Esophagus (tissue), 2 donors: ENCODE data around the gene SCN9A. TPM values are rescaled to one million over a fixed set of nuclear protein-coding genes. Genes with fewer than 3 reads are reported as not detected.
A peak's percentile ranks its signal among the peaks of the same experiment; 100 is the strongest.

Experiments used
- H3K27ac ChIP-seq, 2 donors: one replicate each; pipeline ENCODE4 v1.5.1; 2013; ENCODE audit warnings: low read depth in 2 of 2, mild to moderate bottlenecking in 2 of 2, inconsistent platforms in 1 of 2, low read length in 1 of 2, moderate library complexity in 1 of 2
- H3K27me3 ChIP-seq, 2 donors: one replicate each; pipeline ENCODE4 v1.6.1; 2013; ENCODE audit warnings: low read length in 2 of 2, control low read depth in 1 of 2, mild to moderate bottlenecking in 1 of 2; ENCODE audit not compliant: insufficient read depth in 2 of 2, control insufficient read depth in 1 of 2
- H3K36me3 ChIP-seq, 2 donors: one replicate each; pipeline ENCODE4 v1.6.1; 2013; ENCODE audit warnings: low read length in 1 of 2; ENCODE audit not compliant: control insufficient read depth in 2 of 2, insufficient read depth in 2 of 2
- H3K4me1 ChIP-seq, 2 donors: one replicate each; pipeline ENCODE4 v1.6.1; 2013; ENCODE audit warnings: low read length in 1 of 2; ENCODE audit not compliant: control insufficient read depth in 2 of 2, insufficient read depth in 2 of 2
- H3K4me3 ChIP-seq, 2 donors: one replicate each; pipeline ENCODE4 v1.5.1; 2013; ENCODE audit warnings: low read length in 2 of 2, mild to moderate bottlenecking in 2 of 2, low read depth in 1 of 2, moderate library complexity in 1 of 2
- H3K9me3 ChIP-seq, 2 donors: one replicate each; pipeline ENCODE4 v1.6.1; 2013; ENCODE audit warnings: mild to moderate bottlenecking in 2 of 2, low read depth in 1 of 2, low read length in 1 of 2, moderate library complexity in 1 of 2; ENCODE audit not compliant: control insufficient read depth in 2 of 2, insufficient read depth in 1 of 2
- WGBS, 2 donors: extraction: QIAGEN DNeasy Blood & Tissue Kit; methylation state at CpG; one replicate each; pipeline ENCODE4 v1.1.7; 2013; 5-methylcytosine and 5-hydroxymethylcytosine counted together
- polyA plus RNA-seq, 2 donors: library from polyadenylated mRNA; stranded (reverse); fragments of 200-250 nt; gene quantifications; one replicate each; pipeline ENCODE4 v1.2.3, GENCODE V29; 2013
- donor health status: healthy with polysubstance abuse.
- donor health status: Bipolar disorder and iron deficiency.

The SCN9A gene
- polyA plus RNA-seq, 2 donors: 0.10 to 0.12 TPM

DNA sequence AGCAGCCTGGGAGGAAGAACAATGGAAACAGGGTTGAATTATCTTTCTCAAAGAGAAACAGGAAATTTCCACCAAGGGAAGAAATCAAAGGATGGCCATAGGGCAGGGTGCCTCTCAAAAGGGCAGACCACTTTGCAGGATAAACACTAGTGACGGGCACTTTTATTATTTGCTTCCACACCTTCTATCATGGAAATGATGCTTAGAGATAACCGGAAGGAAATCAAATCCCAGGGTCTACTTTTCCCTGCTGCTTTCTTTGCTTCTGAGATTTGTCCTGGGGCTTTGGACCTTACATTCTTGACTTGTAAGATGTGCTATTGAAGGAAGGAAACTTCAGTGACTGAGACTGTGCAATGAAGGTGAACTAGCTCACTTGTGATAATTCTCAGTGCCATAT is 1.1 kb upstream of the SCN9A start:
- H3K4me3 ChIP-seq: no peak overlapping the region

DNA sequence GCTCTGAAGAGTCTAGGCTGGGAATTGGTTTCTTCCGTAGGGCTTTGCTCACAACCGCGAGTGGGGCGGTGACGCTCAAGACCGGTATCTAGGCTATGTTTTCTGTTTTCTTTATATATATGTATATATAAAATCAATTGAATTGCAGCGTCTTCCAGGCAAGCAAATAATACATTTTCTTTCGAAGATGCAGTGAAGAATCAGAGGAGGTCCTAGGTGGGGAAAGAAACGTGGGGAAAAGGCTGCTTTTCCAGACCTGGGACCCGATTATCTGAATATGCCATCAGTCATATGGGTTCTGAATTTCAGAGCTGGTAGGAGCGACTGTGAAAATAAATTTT is 714 bp upstream of the SCN9A start:
- H3K36me3 ChIP-seq: no peaks in the 10 kb centered on the region
- H3K4me3 ChIP-seq: peak overlapping the region; percentile 51 to 57
- H3K27me3 ChIP-seq: no peaks in the 10 kb centered on the region
- no peaks in the 10 kb centered on the region for H3K9me3 ChIP-seq
- H3K4me1 ChIP-seq: peaks cover 3 to 6% of the 10 kb centered on the region in 2 donors
- 7% methylated on average over 11 of the region's 11 CpGs for WGBS, 2 donors
- peak overlapping the region; percentile 2 to 40 for H3K27ac ChIP-seq

More for the DNA sequence above, 1.1 kb upstream of the SCN9A start:
- H3K27ac ChIP-seq: no peak overlapping the region
- H3K36me3 ChIP-seq: no peaks in the 10 kb centered on the region
- 61 to 69% methylated on average over 2 of the region's 2 CpGs for WGBS, 2 donors
- no peaks in the 10 kb centered on the region for H3K27me3 ChIP-seq
- H3K4me1 ChIP-seq: peaks cover 3 to 6% of the 10 kb centered on the region in 2 donors
- H3K9me3 ChIP-seq: no peaks in the 10 kb centered on the region

- no peak overlapping the region for H3K27ac ChIP-seq
Observed at GRCh38 chr2:166375195-166375735, 479 bp downstream of the SCN9A start.

GRCh38 chr2:166373951-166374350 is 1.8 kb downstream of the SCN9A start:
- Histone ChIP-seq H3K27me3 (no peaks in the 10 kb centered on the region), H3K27ac (no peak overlapping the region), H3K36me3 (no peaks in the 10 kb centered on the region), H3K4me1 (peaks cover 3 to 6% of the 10 kb centered on the region in 2 donors), H3K9me3 (no peaks in the 10 kb centered on the region), H3K4me3 (no peak overlapping the region)

More at GRCh38 chr2:166375195-166375735, 479 bp downstream of the SCN9A start:
- WGBS, 2 donors: 1% methylated on average over 17 of the region's 17 CpGs
- Histone ChIP-seq H3K27me3 (no peaks in the 10 kb centered on the region), H3K4me1 (peaks cover 3 to 6% of the 10 kb centered on the region in 2 donors), H3K4me3 (peak overlapping the region; percentile 51 to 57), H3K36me3 (no peaks in the 10 kb centered on the region), H3K9me3 (no peaks in the 10 kb centered on the region)

- H3K4me1 ChIP-seq: peaks cover 3 to 6% of the 10 kb centered on the region in 2 donors
- H3K9me3 ChIP-seq: no peaks in the 10 kb centered on the region
- no peaks in the 10 kb centered on the region for H3K27me3 ChIP-seq
- no peak overlapping the region for H3K27ac ChIP-seq
- H3K36me3 ChIP-seq: no peaks in the 10 kb centered on the region
- H3K4me3 ChIP-seq: no peak overlapping the region
Observed at GRCh38 chr2:166373539-166373938, 2.2 kb downstream of the SCN9A start.

DNA sequence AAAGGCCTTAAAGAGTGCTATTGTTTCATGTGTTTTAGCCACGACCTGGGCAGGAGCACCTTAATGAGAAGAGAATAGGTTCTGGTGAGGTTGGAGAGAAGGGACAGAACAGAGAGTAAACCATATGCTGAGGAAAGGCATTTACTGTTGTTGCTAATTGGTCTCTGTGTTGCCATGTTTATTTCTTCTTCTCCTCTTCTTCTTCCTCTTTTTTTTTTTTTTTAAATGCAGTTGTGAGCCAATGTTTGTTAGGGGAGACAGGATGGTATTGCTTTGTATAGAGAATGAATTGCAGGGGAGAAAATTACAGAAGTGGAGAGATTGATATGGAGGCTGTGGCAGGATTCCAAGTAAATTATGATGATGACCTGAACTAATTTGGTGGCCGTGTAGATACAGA is 2.6 kb downstream of the SCN9A start:
- H3K27me3 ChIP-seq: no peaks in the 10 kb centered on the region

GRCh38 chr2:166372046-166372445 is 3.7 kb downstream of the SCN9A start:
- Histone ChIP-seq H3K27ac (no peak overlapping the region), H3K36me3 (no peaks in the 10 kb centered on the region), H3K4me3 (no peak overlapping the region), H3K4me1 (peaks cover 3 to 6% of the 10 kb centered on the region in 2 donors), H3K9me3 (no peaks in the 10 kb centered on the region), H3K27me3 (no peaks in the 10 kb centered on the region)
- 65 to 73% methylated on average over 2 of the region's 2 CpGs for WGBS, 2 donors

More for the DNA sequence above, 2.6 kb downstream of the SCN9A start:
- no peaks in the 10 kb centered on the region for H3K36me3 ChIP-seq
- H3K9me3 ChIP-seq: no peaks in the 10 kb centered on the region
- peaks cover 3 to 6% of the 10 kb centered on the region in 2 donors for H3K4me1 ChIP-seq
- H3K27ac ChIP-seq: no peak overlapping the region
- H3K4me3 ChIP-seq: no peak overlapping the region
- WGBS, 2 donors: 42 to 49% methylated on average over 2 of the region's 2 CpGs

DNA sequence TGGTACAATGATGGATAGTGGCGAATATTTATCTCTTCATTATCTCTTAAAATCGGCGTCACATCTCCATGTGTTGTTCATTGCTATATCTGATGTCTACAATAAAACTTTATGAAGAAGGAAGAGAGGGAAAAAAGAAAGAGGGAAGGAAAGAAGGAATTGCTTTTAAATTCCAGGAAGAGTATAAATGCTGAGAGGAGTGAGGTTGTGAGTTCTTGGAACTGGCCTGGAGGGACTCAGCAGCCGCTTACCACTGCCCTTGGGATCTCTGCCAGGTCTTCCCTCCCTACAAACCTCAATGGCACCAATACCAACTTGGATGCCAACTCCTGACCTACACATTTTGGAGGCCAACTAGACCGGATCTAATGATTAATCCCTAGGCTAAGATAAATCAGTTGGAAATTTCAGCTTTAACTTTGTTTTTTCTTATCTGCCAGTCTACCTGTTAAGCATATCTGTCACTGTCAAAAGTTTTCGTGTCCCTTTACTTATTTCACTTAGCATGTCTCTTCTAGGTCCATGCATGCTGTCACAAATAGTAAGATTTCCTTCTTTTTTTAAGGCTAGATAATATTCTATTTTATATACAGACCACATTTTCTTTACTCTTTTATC is 9.8 kb downstream of the SCN9A start:
- no peaks in the 10 kb centered on the region for H3K36me3 ChIP-seq
- WGBS, 2 donors: 65 to 70% methylated on average over 6 of the region's 6 CpGs
- no peak overlapping the region for H3K4me3 ChIP-seq
- H3K4me1 ChIP-seq: no peaks in the 10 kb centered on the region
- no peak overlapping the region for H3K27ac ChIP-seq
- H3K9me3 ChIP-seq: no peaks in the 10 kb centered on the region
- H3K27me3 ChIP-seq: no peaks in the 10 kb centered on the region

- H3K4me1 ChIP-seq: no peaks in the 10 kb centered on the region
- H3K4me3 ChIP-seq: no peak overlapping the region
- H3K9me3 ChIP-seq: no peaks in the 10 kb centered on the region
- WGBS, 2 donors: 93 to 97% methylated on average over 3 of the region's 3 CpGs
- no peak overlapping the region for H3K27ac ChIP-seq
- no peaks in the 10 kb centered on the region for H3K27me3 ChIP-seq
- no peaks in the 10 kb centered on the region for H3K36me3 ChIP-seq
Observed at GRCh38 chr2:166365239-166365638, 10.5 kb downstream of the SCN9A start.

DNA sequence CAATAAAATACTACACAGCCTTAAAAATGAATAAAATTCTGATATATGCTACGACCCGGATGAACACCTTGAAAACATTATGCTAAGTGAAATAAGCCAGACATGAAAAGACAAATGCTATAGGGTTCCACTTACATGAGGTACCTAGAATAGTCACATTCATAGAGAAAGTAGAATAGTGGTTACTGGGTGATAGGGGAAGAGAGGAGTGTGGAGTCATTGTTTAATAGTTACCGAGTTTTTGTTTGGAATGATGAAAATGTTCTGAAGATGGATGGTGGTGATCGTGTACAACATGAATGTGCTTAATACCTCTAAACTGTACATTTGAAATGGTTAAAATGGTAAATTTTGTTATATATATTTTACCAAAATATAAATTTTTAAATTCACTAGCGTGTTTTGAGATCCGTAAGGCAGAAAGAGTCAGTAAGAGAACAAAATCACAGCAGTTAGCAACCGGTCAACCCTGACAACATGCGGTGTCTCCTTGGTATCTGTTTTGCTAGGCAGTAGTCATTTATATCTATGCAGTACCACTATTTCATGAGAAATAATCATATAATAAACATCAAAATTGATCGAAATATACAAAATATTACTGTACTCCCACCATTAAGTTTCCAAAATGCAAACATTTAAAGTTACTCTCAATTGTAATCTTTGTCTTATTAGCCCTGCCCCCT is 11.1 kb downstream of the SCN9A start:
- Histone ChIP-seq H3K9me3 (no peaks in the 10 kb centered on the region), H3K4me1 (no peaks in the 10 kb centered on the region), H3K27me3 (no peaks in the 10 kb centered on the region), H3K4me3 (no peak overlapping the region), H3K27ac (no peak overlapping the region), H3K36me3 (no peaks in the 10 kb centered on the region)
- WGBS, 2 donors: 90 to 91% methylated on average over 9 of the region's 9 CpGs
